Measurements from ENCODE around the gene ANP32A. TPM values are rescaled to one million over a fixed set of nuclear protein-coding genes. Genes with fewer than 3 reads are reported as not detected.
A peak's percentile ranks its signal among the peaks of the same experiment; 100 is the strongest.

ANP32A gene
- total and polyA plus RNA-seq, 9 of the 15 experiments (the other 6 are each of a cell fraction or from before 2014, with no cell fraction given): 13.2 to 656 (median 210) TPM

DNA sequence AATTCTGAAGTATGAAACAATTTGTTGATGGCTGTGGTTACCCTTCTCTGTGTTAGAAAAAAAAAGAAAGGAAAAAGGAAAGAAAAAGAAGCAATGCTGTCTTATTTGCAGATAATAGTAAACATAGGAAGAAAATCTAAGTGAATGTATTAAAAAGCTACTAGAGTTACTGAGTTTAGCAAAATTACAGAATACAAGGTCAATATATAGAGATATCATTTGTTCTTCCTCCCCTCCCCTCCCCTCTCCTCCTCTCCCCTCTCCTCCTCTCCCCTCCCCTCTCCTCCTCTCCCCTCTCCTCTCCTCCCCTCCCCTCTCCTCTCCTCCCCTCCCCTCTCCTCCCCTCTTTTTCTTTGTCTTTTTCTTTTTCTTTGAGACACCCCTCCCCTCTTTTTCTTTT, 69.1 kb downstream of the ANP32A start:
- H3K79me2 ChIP-seq (ENCODE audit: control insufficient read depth, insufficient read depth, low read length): no peaks in the 10 kb centered on the region
- H3K27ac ChIP-seq (ENCODE audit: extremely low read depth, low read depth, low read length): no peak overlapping the region
- DNase-seq (ENCODE audit: extremely low read depth in 1 of 4, low spot score in 3 of 4): no peak
- in situ Hi-C loops (cut with MboI) (no loop called here), intact Hi-C loops (cut with micrococcal nuclease) (no loop called here)
- peaks cover 10 to 22% of the 10 kb centered on the region in 2 experiments for H3K27me3 ChIP-seq (ENCODE audit: control insufficient read depth in 2 of 2, insufficient read depth in 2 of 2, low read length in 2 of 2)
- H3K4me3 ChIP-seq: no peak overlapping the region
- no peaks in the 10 kb centered on the region; a peak in 1 of 5 replicates for H3K4me1 ChIP-seq (replicated peaks in 1 of 2; ENCODE audit: control insufficient read depth in 2 of 2, insufficient read depth in 2 of 2, low read length in 2 of 2)
- ChIA-PET CTCF (ENCODE audit: low intra/inter-chr PET ratio) (no interaction called here), POLR2A (interaction anchor here (0.7 kb wide), 1 partner anchor 12 kb away, joined by 3 read pairs; no protein-coding TSS in a partner anchor)
- BruUV-seq (replicated peaks): no TSS peak
- TF ChIP-seq PCBP2 (IDR thresholded peaks at IDR 0.05; ENCODE audit: low read depth, low read length, poor library complexity, severe bottlenecking): peak; percentile 30
- peak; percentile 54 for TF ChIP-seq HNRNPK (IDR thresholded peaks at IDR 0.05; ENCODE audit: low read depth, low read length, poor library complexity, severe bottlenecking)
- no peak for TF ChIP-seq ZNF551 (CRISPR knock-in tag; IDR thresholded peaks at IDR 0.05)
- H3K36me3 ChIP-seq (ENCODE audit: control insufficient read depth, insufficient read depth, low read length): no peaks in the 10 kb centered on the region
- no peaks in the 10 kb centered on the region for H3K9me1 ChIP-seq (ENCODE audit: control insufficient read depth, insufficient read depth, low read length)
- H2AFZ ChIP-seq (ENCODE audit: low read depth, low read length): no peak overlapping the region
- ATAC-seq: no peak
- no peaks in the 10 kb centered on the region for H3K9me3 ChIP-seq (replicated peaks; ENCODE audit: control insufficient read depth, insufficient read depth, low read depth, low read length)
- H3K4me2 ChIP-seq (ENCODE audit: insufficient read depth, low read length): no peak overlapping the region
- H4K20me1 ChIP-seq (replicated peaks; ENCODE audit: control insufficient read depth, insufficient read depth, low read length): no peaks in the 10 kb centered on the region
- no peak for FAIRE-seq
- H3K9ac ChIP-seq (ENCODE audit: insufficient read depth in 1 of 2, low read depth in 2 of 2, low read length in 2 of 2): no peak overlapping the region

DNA sequence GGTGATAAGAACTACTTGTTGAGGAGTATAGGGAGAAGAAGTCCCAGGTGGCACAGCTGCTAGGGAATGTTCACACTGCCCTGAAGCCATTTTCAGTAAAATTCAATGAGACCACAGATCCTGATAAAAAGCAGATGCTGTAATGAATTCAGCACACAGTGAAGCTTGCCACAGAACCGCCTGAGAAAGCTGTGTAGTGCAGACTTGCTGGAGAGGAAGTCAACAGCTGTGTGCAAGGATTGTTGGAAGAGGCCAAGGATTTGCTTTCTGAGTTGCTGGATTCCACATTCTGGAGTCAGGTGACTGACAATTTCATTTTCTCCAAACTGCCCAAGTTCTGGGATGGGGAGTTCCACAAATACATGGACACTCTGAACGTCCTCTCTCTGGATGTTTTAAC, 70.9 kb downstream of the ANP32A start:
- CTCF ChIA-PET (ENCODE audit: low intra/inter-chr PET ratio): interaction anchor here (0.8 kb wide), 1 partner anchor 108 kb away, joined by 3 read pairs; no protein-coding TSS in a partner anchor
- in situ Hi-C loops (cut with MboI): no loop called here
- DNase-seq (ENCODE audit: extremely low read depth in 1 of 4, low spot score in 3 of 4): no peak
- TF ChIP-seq, protein P1, sequence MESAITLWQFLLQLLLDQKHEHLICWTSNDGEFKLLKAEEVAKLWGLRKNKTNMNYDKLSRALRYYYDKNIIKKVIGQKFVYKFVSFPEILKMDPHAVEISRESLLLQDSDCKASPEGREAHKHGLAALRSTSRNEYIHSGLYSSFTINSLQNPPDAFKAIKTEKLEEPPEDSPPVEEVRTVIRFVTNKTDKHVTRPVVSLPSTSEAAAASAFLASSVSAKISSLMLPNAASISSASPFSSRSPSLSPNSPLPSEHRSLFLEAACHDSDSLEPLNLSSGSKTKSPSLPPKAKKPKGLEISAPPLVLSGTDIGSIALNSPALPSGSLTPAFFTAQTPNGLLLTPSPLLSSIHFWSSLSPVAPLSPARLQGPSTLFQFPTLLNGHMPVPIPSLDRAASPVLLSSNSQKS (CRISPR knock-in tag; IDR thresholded peaks at IDR 0.05): no peak
- no peak for TF ChIP-seq HOXB6 (CRISPR knock-in tag; IDR thresholded peaks at IDR 0.05; ENCODE audit: borderline replicate concordance)
- TF ChIP-seq ARNT (IDR thresholded peaks at IDR 0.05): no peak
- no peak for TF ChIP-seq RBM39 (optimal IDR thresholded peaks at IDR 0.05; ENCODE audit: low read depth, low read length)
- TF ChIP-seq, protein P2, sequence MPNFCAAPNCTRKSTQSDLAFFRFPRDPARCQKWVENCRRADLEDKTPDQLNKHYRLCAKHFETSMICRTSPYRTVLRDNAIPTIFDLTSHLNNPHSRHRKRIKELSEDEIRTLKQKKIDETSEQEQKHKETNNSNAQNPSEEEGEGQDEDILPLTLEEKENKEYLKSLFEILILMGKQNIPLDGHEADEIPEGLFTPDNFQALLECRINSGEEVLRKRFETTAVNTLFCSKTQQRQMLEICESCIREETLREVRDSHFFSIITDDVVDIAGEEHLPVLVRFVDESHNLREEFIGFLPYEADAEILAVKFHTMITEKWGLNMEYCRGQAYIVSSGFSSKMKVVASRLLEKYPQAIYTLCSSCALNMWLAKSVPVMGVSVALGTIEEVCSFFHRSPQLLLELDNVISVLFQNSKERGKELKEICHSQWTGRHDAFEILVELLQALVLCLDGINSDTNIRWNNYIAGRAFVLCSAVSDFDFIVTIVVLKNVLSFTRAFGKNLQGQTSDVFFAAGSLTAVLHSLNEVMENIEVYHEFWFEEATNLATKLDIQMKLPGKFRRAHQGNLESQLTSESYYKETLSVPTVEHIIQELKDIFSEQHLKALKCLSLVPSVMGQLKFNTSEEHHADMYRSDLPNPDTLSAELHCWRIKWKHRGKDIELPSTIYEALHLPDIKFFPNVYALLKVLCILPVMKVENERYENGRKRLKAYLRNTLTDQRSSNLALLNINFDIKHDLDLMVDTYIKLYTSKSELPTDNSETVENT (CRISPR knock-in tag; IDR thresholded peaks at IDR 0.05): no peak
- TF ChIP-seq, protein P3, sequence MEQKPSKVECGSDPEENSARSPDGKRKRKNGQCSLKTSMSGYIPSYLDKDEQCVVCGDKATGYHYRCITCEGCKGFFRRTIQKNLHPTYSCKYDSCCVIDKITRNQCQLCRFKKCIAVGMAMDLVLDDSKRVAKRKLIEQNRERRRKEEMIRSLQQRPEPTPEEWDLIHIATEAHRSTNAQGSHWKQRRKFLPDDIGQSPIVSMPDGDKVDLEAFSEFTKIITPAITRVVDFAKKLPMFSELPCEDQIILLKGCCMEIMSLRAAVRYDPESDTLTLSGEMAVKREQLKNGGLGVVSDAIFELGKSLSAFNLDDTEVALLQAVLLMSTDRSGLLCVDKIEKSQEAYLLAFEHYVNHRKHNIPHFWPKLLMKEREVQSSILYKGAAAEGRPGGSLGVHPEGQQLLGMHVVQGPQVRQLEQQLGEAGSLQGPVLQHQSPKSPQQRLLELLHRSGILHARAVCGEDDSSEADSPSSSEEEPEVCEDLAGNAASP (IDR thresholded peaks at IDR 0.05): no peak
- TF ChIP-seq SMAD2 (IDR thresholded peaks at IDR 0.05; ENCODE audit: low read depth, low read length): no peak
- TF ChIP-seq THRAP3 (IDR thresholded peaks at IDR 0.05; ENCODE audit: borderline replicate concordance): no peak
- no peak for TF ChIP-seq MAFG (tag; conservative IDR thresholded peaks at IDR 0.05)

More for the DNA sequence above, 70.9 kb downstream of the ANP32A start:
- no peaks in the 10 kb centered on the region for H3K9me3 ChIP-seq (replicated peaks; ENCODE audit: control insufficient read depth, insufficient read depth, low read depth, low read length)
- ATAC-seq (no peak), FAIRE-seq (no peak)
- H3K27me3 ChIP-seq (ENCODE audit: control insufficient read depth in 2 of 2, insufficient read depth in 2 of 2, low read length in 2 of 2): peaks cover 7 to 18% of the 10 kb centered on the region in 2 experiments
- H3K36me3 ChIP-seq (ENCODE audit: control insufficient read depth, insufficient read depth, low read length): no peaks in the 10 kb centered on the region
- no peaks in the 10 kb centered on the region for H3K9me1 ChIP-seq (ENCODE audit: control insufficient read depth, insufficient read depth, low read length)
- no peak overlapping the region for H3K4me2 ChIP-seq (ENCODE audit: insufficient read depth, low read length)
- intact Hi-C loops (cut with micrococcal nuclease): no loop called here
- H3K9ac ChIP-seq (ENCODE audit: insufficient read depth in 1 of 2, low read depth in 2 of 2, low read length in 2 of 2): no peak overlapping the region
- 6% methylated on average over 2 of the region's 2 CpGs for WGBS (ENCODE audit: insufficient coverage, low coverage, missing lambda C conversion rate)
- H3K4me3 ChIP-seq: no peak overlapping the region
- H4K20me1 ChIP-seq (replicated peaks; ENCODE audit: control insufficient read depth, insufficient read depth, low read length): no peaks in the 10 kb centered on the region
- no TSS peak for BruUV-seq (replicated peaks)
- POLR2A ChIA-PET: interaction anchor here (0.6 to 0.7 kb wide), 2 partner anchors 12 to 294 kb away, joined by 3 read pairs; no protein-coding TSS in a partner anchor
- H3K4me1 ChIP-seq (replicated peaks in 1 of 2; ENCODE audit: control insufficient read depth in 2 of 2, insufficient read depth in 2 of 2, low read length in 2 of 2): no peaks in the 10 kb centered on the region; a peak in 1 of 5 replicates
- H2AFZ ChIP-seq (ENCODE audit: low read depth, low read length): no peak overlapping the region
- no peaks in the 10 kb centered on the region for H3K79me2 ChIP-seq (ENCODE audit: control insufficient read depth, insufficient read depth, low read length)
- no peak overlapping the region for H3K27ac ChIP-seq (ENCODE audit: extremely low read depth, low read depth, low read length)

Data from K562 (cell line).